Liver (tissue), 3 donors: ENCODE results near the gene BTBD9.

Source experiments
- CTCF ChIP-seq: fragments of 150-350 bp; IDR thresholded peaks from 2 replicates; pipeline ENCODE4 v1.5.1; 2017; ENCODE audit warnings: improper control_type of control experiment, low read depth, low read length; ENCODE audit not compliant: missing input control
- EGR1 ChIP-seq, 2 donors: IDR thresholded peaks; 2 replicates each; pipeline ENCODE4 v1.6.1; 2016 to 2018; ENCODE audit warnings: antibody characterized with exemption in 2 of 2, low read depth in 2 of 2
- JUND ChIP-seq, 2 donors: IDR thresholded peaks; 2 replicates each; pipeline ENCODE4 v1.6.1; 2016; ENCODE audit warnings: antibody characterized with exemption in 2 of 2
- MAX ChIP-seq: IDR thresholded peaks from 2 replicates; pipeline ENCODE4 v1.6.1; 2016; ENCODE audit warnings: antibody characterized with exemption
- REST ChIP-seq: IDR thresholded peaks from 2 replicates; pipeline ENCODE4 v1.6.1; 2016; ENCODE audit warnings: antibody characterized with exemption, mild to moderate bottlenecking
- RXRA ChIP-seq, 2 donors: IDR thresholded peaks; 2 replicates each; pipeline ENCODE4 v1.6.1; 2017 to 2018; ENCODE audit warnings: antibody characterized with exemption in 2 of 2, mild to moderate bottlenecking in 1 of 2
- SP1 ChIP-seq: IDR thresholded peaks from 2 replicates; pipeline ENCODE4 v1.6.1; 2018; ENCODE audit warnings: antibody characterized with exemption, mild to moderate bottlenecking
- TAF1 ChIP-seq: conservative IDR thresholded peaks from 2 replicates; pipeline ENCODE4 v1.6.1; 2016; ENCODE audit warnings: antibody characterized with exemption, mild to moderate bottlenecking
- YY1 ChIP-seq: IDR thresholded peaks from 2 replicates; pipeline ENCODE4 v1.6.1; 2016; ENCODE audit warnings: antibody characterized with exemption, mild to moderate bottlenecking
- ZBTB33 ChIP-seq: IDR thresholded peaks from 2 replicates; pipeline ENCODE4 v1.6.1; 2016; ENCODE audit warnings: antibody characterized with exemption
- donor health status: healthy.
- donor health status: healthy.

- no peak for TF ChIP-seq CTCF
- TF ChIP-seq JUND (IDR thresholded peaks at IDR 0.05): no peak
- no peak for TF ChIP-seq MAX
- no peak for TF ChIP-seq YY1
- TF ChIP-seq EGR1 (IDR thresholded peaks at IDR 0.05; ENCODE audit: low read depth in 2 of 2): no peak
- TF ChIP-seq SP1: no peak
- no peak for TF ChIP-seq REST
- TF ChIP-seq TAF1: no peak
- TF ChIP-seq ZBTB33: no peak
- TF ChIP-seq RXRA (IDR thresholded peaks at IDR 0.05): no peak
Observed at GRCh38 chr6:38507173-38507572, 132.6 kb downstream of the BTBD9 start.
